ENCODE measurements around the gene MRPL16. TPM values are rescaled to one million over a fixed set of nuclear protein-coding genes. Genes with fewer than 3 reads are reported as not detected.

Gene MRPL16
- total and polyA plus RNA-seq, 2 experiments from 2014 or later, result 77.4 to 176 TPM

DNA sequence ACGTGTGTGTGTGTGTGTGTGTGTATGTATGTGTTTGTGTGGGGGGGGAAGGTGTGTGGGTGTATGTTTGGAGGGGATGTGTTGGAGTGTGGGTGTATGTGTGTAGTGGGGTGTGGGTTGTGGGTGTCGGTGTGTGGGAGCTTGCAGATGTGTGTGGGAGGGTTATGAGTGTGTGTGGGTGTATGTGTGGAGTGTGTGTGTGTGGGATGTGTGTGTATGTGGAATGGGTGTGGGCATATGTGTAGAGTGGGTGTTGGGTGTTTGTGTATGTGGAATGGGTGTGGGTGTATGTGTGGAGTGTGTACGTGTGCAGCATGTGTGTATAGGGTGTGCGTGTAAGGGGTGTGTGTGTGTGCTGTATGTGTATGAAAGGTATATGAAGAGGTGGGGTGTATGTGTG, 40.8 kb downstream of the MRPL16 start:
- Histone ChIP-seq H3K9me2 (ENCODE audit: insufficient read depth) (no peaks in the 10 kb centered on the region), H3K4me1 (ENCODE audit: insufficient read depth) (peaks cover 3% of the 10 kb centered on the region; the same call in 1 of the 2 replicates), H3F3A (replicated peaks; ENCODE audit: low read depth) (no peaks in the 10 kb centered on the region), H3K4me3 (no peak overlapping the region), H3K27me3 (ENCODE audit: insufficient read depth) (no peaks in the 10 kb centered on the region), H2AFZ (no peak overlapping the region), H3K4me2 (no peak overlapping the region), H3K79me2 (replicated peaks; ENCODE audit: insufficient read depth) (peaks cover 69% of the 10 kb centered on the region), H3K27ac (ENCODE audit: low read depth) (no peak overlapping the region), H4K20me1 (replicated peaks; ENCODE audit: insufficient read depth) (peaks cover 30% of the 10 kb centered on the region), H3K36me3 (ENCODE audit: insufficient read depth) (no peaks in the 10 kb centered on the region; the same call in 1 of the 2 replicates)
- Mint-ChIP-seq H3K36me3 (ENCODE audit: low read depth) (peaks cover 15% of the 10 kb centered on the region; the same call in 2 of the 3 replicates), H3K4me3 (no peak overlapping the region), H3K27ac (no peak overlapping the region), H3K27me3 (ENCODE audit: insufficient read depth, low read depth, poor library complexity) (peaks cover 1% of the 10 kb centered on the region), H3K9me3 (no peaks in the 10 kb centered on the region), H3K4me1 (peaks cover 15% of the 10 kb centered on the region)
- ATAC-seq (no peak), DNase-seq (ENCODE audit: low spot score) (no peak)
- TF ChIP-seq EZH2 (IDR thresholded peaks at IDR 0.05; ENCODE audit: low read depth, unreplicated experiment), result no peak
- TF ChIP-seq, protein P1, sequence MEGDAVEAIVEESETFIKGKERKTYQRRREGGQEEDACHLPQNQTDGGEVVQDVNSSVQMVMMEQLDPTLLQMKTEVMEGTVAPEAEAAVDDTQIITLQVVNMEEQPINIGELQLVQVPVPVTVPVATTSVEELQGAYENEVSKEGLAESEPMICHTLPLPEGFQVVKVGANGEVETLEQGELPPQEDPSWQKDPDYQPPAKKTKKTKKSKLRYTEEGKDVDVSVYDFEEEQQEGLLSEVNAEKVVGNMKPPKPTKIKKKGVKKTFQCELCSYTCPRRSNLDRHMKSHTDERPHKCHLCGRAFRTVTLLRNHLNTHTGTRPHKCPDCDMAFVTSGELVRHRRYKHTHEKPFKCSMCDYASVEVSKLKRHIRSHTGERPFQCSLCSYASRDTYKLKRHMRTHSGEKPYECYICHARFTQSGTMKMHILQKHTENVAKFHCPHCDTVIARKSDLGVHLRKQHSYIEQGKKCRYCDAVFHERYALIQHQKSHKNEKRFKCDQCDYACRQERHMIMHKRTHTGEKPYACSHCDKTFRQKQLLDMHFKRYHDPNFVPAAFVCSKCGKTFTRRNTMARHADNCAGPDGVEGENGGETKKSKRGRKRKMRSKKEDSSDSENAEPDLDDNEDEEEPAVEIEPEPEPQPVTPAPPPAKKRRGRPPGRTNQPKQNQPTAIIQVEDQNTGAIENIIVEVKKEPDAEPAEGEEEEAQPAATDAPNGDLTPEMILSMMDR (conservative IDR thresholded peaks at IDR 0.05; ENCODE audit: low read depth in 2 of 2), result no peak
- TF ChIP-seq, protein P2, sequence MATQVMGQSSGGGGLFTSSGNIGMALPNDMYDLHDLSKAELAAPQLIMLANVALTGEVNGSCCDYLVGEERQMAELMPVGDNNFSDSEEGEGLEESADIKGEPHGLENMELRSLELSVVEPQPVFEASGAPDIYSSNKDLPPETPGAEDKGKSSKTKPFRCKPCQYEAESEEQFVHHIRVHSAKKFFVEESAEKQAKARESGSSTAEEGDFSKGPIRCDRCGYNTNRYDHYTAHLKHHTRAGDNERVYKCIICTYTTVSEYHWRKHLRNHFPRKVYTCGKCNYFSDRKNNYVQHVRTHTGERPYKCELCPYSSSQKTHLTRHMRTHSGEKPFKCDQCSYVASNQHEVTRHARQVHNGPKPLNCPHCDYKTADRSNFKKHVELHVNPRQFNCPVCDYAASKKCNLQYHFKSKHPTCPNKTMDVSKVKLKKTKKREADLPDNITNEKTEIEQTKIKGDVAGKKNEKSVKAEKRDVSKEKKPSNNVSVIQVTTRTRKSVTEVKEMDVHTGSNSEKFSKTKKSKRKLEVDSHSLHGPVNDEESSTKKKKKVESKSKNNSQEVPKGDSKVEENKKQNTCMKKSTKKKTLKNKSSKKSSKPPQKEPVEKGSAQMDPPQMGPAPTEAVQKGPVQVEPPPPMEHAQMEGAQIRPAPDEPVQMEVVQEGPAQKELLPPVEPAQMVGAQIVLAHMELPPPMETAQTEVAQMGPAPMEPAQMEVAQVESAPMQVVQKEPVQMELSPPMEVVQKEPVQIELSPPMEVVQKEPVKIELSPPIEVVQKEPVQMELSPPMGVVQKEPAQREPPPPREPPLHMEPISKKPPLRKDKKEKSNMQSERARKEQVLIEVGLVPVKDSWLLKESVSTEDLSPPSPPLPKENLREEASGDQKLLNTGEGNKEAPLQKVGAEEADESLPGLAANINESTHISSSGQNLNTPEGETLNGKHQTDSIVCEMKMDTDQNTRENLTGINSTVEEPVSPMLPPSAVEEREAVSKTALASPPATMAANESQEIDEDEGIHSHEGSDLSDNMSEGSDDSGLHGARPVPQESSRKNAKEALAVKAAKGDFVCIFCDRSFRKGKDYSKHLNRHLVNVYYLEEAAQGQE (IDR thresholded peaks at IDR 0.05; ENCODE audit: unreplicated experiment), result no peak
- TF ChIP-seq ZNF331 (CRISPR knock-in tag; IDR thresholded peaks at IDR 0.05; ENCODE audit: low read depth), result no peak

DNA sequence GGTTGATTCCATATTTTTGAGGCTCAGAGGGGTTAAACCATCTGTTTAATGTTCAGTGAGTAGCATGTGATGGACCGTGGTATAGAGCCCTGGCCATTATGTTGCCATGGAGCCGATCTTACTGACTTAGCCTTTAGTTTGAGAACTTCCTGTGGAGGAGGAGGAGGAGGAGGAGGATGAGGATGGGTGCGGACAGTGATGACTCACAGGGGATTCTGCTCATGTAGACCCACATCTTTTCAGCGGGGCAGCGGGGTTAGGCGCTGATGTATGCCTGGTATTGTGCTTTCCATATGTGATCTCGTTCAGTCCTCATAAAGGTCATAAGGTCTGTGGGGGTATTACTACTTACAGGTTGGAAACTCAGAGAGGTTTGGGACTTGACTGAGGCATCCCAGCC, 41.5 kb downstream of the MRPL16 start:
- no peaks in the 10 kb centered on the region; the same call in 1 of the 2 replicates for H3K36me3 ChIP-seq (ENCODE audit: insufficient read depth)
- H4K20me1 ChIP-seq (replicated peaks; ENCODE audit: insufficient read depth), result peaks cover 30% of the 10 kb centered on the region
- H3F3A ChIP-seq (replicated peaks; ENCODE audit: low read depth), result no peaks in the 10 kb centered on the region
- TF ChIP-seq, protein P3, sequence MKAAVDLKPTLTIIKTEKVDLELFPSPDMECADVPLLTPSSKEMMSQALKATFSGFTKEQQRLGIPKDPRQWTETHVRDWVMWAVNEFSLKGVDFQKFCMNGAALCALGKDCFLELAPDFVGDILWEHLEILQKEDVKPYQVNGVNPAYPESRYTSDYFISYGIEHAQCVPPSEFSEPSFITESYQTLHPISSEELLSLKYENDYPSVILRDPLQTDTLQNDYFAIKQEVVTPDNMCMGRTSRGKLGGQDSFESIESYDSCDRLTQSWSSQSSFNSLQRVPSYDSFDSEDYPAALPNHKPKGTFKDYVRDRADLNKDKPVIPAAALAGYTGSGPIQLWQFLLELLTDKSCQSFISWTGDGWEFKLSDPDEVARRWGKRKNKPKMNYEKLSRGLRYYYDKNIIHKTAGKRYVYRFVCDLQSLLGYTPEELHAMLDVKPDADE (IDR thresholded peaks at IDR 0.05), result no peak
- peaks cover 3% of the 10 kb centered on the region; the same call in 1 of the 2 replicates for H3K4me1 ChIP-seq (ENCODE audit: insufficient read depth)
- no peak overlapping the region for H3K4me3 Mint-ChIP-seq
- DNase-seq (ENCODE audit: low spot score) (no peak), ATAC-seq (no peak)
- no peak overlapping the region for H2AFZ ChIP-seq
- H3K9me3 Mint-ChIP-seq, result no peaks in the 10 kb centered on the region
- peaks cover 12% of the 10 kb centered on the region; the same call in 2 of the 3 replicates for H3K36me3 Mint-ChIP-seq (ENCODE audit: low read depth)
- no peak overlapping the region for H3K27ac Mint-ChIP-seq
- no peak overlapping the region for H3K4me3 ChIP-seq
- peaks cover 15% of the 10 kb centered on the region for H3K4me1 Mint-ChIP-seq
- H3K9me2 ChIP-seq (ENCODE audit: insufficient read depth), result no peaks in the 10 kb centered on the region
- H3K27ac ChIP-seq (ENCODE audit: low read depth), result no peak overlapping the region
- H3K4me2 ChIP-seq, result no peak overlapping the region
- peaks cover 75% of the 10 kb centered on the region for H3K79me2 ChIP-seq (replicated peaks; ENCODE audit: insufficient read depth)
- H3K27me3 ChIP-seq (ENCODE audit: insufficient read depth), result no peaks in the 10 kb centered on the region
- peaks cover 1% of the 10 kb centered on the region for H3K27me3 Mint-ChIP-seq (ENCODE audit: insufficient read depth, low read depth, poor library complexity)

Measured in GM23338 (cell line).